GM12874 (cell line): Measurements from ENCODE around the gene SPRY4.

Experiments used
- TF ChIP-seq, protein P1 (sequence below): IDR thresholded peaks from 2 replicates; pipeline ENCODE4 v1.5.1; 2011; ENCODE audit warnings: low read depth, mild to moderate bottlenecking, control low read depth, low read length, moderate library complexity; ENCODE audit not compliant: insufficient read depth

The SPRY4 gene

DNA sequence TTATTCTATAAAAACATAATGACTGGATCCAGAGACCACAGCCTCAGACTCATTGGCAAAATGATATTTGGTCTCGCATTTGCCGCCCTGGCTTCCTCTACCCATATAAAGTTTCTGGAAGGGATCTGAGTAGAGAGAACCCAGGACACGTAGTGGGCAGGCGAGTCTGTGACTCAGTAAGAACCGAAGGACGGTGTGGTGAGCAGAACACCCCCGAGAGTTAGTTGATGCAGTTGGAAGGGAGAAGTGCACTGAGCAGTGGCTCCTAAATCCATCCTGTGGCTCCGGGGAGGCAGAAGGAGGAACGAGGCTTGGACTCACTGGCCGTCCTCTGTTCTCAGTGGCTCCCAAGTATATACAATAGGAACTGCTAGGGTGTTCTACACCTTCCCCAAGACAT is 11.5 kb downstream of the SPRY4 start:
- TF ChIP-seq, protein P1, sequence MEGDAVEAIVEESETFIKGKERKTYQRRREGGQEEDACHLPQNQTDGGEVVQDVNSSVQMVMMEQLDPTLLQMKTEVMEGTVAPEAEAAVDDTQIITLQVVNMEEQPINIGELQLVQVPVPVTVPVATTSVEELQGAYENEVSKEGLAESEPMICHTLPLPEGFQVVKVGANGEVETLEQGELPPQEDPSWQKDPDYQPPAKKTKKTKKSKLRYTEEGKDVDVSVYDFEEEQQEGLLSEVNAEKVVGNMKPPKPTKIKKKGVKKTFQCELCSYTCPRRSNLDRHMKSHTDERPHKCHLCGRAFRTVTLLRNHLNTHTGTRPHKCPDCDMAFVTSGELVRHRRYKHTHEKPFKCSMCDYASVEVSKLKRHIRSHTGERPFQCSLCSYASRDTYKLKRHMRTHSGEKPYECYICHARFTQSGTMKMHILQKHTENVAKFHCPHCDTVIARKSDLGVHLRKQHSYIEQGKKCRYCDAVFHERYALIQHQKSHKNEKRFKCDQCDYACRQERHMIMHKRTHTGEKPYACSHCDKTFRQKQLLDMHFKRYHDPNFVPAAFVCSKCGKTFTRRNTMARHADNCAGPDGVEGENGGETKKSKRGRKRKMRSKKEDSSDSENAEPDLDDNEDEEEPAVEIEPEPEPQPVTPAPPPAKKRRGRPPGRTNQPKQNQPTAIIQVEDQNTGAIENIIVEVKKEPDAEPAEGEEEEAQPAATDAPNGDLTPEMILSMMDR = no peak

DNA sequence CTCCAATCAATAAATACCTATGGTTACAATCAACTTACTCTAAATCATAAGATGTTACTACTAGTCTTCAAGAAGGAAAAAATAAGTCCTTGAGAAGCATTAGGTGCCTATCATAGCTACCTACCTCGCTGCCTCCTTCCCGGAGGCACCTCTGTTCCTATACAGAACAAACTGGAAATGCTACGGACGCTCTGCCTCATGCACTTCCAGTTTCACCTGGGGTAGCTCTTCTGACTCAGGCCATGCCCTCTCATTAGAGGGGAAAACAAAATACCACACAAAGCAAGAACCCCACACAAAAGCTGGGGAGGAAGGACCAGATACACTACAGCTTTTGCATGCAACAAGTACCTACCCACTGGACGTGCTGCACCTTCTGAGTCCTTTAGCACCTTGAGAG is 12.4 kb downstream of the SPRY4 start:
- TF ChIP-seq, protein P1 = no peak

DNA sequence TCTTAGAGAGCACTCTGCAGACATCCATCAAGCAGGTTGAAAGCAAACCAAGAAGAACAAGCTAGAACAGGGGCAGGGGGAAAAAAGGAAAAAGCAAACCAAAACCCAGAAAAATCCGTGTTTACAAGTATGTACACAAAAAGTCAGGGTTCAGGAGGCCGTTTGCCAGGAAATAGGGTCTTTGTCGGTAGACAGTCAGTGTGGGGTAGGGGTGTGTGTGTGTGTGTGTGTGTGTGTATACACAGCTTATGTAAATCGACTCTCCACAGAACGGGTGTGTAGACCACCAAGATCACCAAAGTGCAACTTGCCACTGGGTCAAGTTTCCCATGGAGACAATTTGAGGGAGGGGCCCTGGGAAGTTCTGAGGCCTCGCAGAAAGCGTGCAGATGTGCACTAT is 13.1 kb downstream of the SPRY4 start:
- TF ChIP-seq, protein P1 = no peak

DNA sequence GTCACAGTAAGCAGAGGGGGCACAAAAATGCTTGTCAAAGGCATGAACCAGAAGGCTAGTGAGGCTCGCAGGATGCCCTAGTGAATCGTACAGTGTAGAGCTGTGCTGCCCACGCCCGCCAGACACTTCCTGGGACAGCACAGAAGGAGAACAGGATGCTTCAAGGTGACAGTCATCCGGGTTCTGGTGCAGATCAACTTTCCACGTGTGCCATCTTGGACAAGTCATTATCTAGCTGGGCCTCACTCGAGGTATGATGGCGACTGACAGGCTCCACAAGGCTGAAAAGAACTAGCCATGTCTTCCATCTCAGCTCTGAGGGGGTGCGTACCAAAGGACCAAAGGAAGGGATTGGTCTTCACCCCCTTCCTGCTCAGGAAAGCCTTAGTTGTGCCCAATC is 14.0 kb downstream of the SPRY4 start:
- TF ChIP-seq, protein P1 = no peak

DNA sequence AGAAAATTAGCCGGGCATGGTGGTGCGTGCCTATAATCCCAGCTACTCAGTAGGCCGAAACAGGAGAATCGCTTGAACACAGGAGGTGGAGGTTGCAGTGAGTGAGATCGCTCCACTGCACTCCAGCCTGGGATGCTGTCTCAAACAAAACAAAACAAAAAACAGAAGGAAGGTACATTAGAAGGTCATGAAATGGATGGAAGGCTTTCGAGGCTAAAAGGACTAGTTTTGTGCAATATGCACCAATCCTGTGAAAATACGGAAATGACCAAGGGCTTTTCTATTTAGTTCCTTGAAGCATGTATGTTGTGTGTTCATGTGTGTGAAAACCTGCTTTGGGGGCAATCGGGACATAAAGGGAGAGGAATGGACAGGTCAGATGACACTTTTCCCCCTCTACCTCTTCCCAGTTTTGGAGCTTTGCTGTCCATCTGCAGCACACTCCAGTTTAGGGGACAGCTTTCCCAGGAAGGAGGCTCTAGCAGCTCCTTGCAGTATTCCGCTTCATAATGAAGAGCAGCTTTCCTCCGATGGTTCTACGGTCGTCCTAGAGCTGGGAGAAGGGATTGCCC is 15.0 kb downstream of the SPRY4 start:
- TF ChIP-seq, protein P1 = no peak

DNA sequence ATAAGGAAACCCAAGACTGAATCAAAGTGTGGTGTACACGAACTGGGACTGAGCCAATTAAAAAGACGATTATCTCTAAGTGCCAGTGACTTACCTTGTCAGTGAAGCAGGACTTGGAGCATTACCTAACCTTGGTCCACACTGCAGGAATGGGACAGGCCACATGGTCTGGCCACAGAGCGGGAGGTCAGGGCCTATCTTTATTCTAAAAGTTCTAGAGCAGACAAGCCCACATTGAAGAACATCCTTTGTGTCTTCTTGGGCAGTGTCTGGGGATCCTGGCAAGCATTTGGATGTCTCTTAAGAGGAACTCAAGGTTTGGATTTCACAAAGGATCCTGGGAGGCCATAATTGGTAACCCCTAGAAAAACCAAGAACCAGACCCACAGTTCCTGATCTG is 16.5 kb downstream of the SPRY4 start:
- TF ChIP-seq, protein P1 = no peak

DNA sequence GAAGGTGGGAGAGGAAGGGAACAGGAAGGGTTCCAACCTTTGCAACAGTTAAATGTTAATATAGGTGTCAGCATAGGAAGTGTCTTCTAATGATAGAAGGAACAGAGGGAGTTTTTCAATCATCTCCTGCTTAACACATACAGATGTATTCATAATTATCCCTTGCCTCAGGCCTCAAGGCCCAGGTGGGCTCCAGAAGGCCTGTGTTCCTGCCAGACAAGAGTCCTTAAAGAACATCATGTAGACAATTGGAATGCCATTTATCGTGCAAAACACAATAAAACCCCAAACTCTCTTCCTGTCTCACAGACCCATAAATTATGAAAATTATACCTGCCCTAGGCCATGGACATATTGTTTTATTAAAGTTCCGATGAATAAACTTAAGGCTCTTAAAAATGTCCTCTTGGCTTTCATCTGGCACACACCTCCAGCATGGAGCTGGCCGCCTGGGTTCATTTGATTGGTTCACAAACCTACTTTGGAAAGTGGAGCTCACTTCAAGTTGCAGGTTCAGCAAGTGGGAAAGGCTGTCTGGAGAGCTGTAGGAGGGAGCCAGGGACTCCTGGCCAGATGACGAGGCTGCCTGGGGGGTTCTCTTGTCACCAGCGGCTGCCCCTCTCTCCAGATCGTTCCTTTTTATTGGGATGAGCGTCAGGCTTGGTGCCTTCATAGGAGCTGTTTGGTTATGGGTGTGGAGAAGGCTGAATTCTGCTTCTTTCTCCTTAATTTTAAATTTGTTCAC is 17.5 kb downstream of the SPRY4 start:
- TF ChIP-seq, protein P1 = no peak
